IgD-negative memory B cell (primary cell): ENCODE data around the gene VAV1. TPM values are rescaled to one million over a fixed set of nuclear protein-coding genes. Genes with fewer than 3 reads are reported as not detected.

Source experiments
- polyA plus RNA-seq: library from polyadenylated mRNA; unstranded; fragments of 300-500 nt; fragmentation: Illumina TruSeq; gene quantifications from one replicate; pipeline ENCODE4 v1.2.3, GENCODE V29; 2021

The VAV1 gene
- polyA plus RNA-seq, 1 donor from 2014 or later: 47.5 TPM

Other genes starting within 250 kb of the VAV1 start
- gene TNFSF9, start 241.7 kb upstream of the VAV1 start, polyA plus RNA-seq: 14.7 TPM
- 28.4 TPM for gene CD70, start 181.6 kb upstream of the VAV1 start, polyA plus RNA-seq
- 0.25 TPM for gene TNFSF14, start 102.5 kb upstream of the VAV1 start, polyA plus RNA-seq
- not detected for gene C3, start 52.1 kb upstream of the VAV1 start, polyA plus RNA-seq
- gene GPR108, start 35.1 kb upstream of the VAV1 start, polyA plus RNA-seq: 81.3 TPM
- gene TRIP10, start 33.0 kb upstream of the VAV1 start, polyA plus RNA-seq: 4.0 TPM
- 32.7 TPM for gene SH2D3A, start 5.3 kb upstream of the VAV1 start, polyA plus RNA-seq
- gene ADGRE1, start 114.9 kb downstream of the VAV1 start, polyA plus RNA-seq: 0.06 TPM
- not detected for gene MBD3L2B, start 248.7 kb downstream of the VAV1 start, polyA plus RNA-seq